Mucosa of descending colon (tissue), 3 donors: ENCODE results near the gene B4GALT1. TPM values are rescaled to one million over a fixed set of nuclear protein-coding genes. Genes with fewer than 3 reads are reported as not detected.

Experiments
- ATAC-seq: fragments of 200-7000 bp; cut with Tn5 transposase; one replicate; pipeline ENCODE4 v1.9.1; 2020; ENCODE audit warnings: mild to moderate bottlenecking, moderate library complexity
- DNase-seq, 3 donors: peaks; one replicate each; pipeline ENCODE4 v3.0.0-alpha.2; 2020
- H3K36me3 ChIP-seq: fragments of 200-600 bp; one replicate; pipeline ENCODE4 v1.8.0; 2021; ENCODE audit warnings: low read depth, mild to moderate bottlenecking
- H3K4me1 ChIP-seq: fragments of 200-600 bp; one replicate; pipeline ENCODE4 v1.8.0; 2021; ENCODE audit warnings: low read depth, mild to moderate bottlenecking
- H3K4me3 ChIP-seq: fragments of 200-600 bp; one replicate; pipeline ENCODE4 v1.8.0; 2021; ENCODE audit warnings: mild to moderate bottlenecking
- H3K9me3 ChIP-seq: fragments of 200-600 bp; one replicate; pipeline ENCODE4 v1.8.0; 2021; ENCODE audit warnings: mild to moderate bottlenecking
- CTCF ChIP-seq: fragments of 200-600 bp; IDR thresholded peaks from one replicate; pipeline ENCODE4 v1.8.0; 2022; ENCODE audit warnings: antibody characterized with exemption, mild to moderate bottlenecking
- intact Hi-C, 2 donors: fragments of 100-400 bp; cut with DNase I in 1 of 2; cut with micrococcal nuclease in 1 of 2; formaldehyde crosslinking; loops; one replicate each; pipeline versions ENCODE4 v1.11.0 to v1.11.1; 2022; cut with DNase I, micrococcal nuclease
- total RNA-seq, 3 donors: library from RNA; stranded (reverse); fragmentation: NEBNext Ultra II Directional in 2 of 3; extraction: Animal tissue kit (Norgen Biotek cat#: 25700) in 2 of 3; gene quantifications; one replicate each; pipeline versions ENCODE4 v1.2.1 to v1.2.4, GENCODE V29; 2021 to 2023
- donor health status: DM: no; HTN: no; CAD: no; lungs with moderate emphysema.
- donor health status: DM: no; HTN: no; CAD: no.
- donor health status: DM: no; HTN: yes; CAD: no.

B4GALT1 gene
- total RNA-seq, 3 donors from 2014 or later: 66.0 to 203 (median 103) TPM

DNA sequence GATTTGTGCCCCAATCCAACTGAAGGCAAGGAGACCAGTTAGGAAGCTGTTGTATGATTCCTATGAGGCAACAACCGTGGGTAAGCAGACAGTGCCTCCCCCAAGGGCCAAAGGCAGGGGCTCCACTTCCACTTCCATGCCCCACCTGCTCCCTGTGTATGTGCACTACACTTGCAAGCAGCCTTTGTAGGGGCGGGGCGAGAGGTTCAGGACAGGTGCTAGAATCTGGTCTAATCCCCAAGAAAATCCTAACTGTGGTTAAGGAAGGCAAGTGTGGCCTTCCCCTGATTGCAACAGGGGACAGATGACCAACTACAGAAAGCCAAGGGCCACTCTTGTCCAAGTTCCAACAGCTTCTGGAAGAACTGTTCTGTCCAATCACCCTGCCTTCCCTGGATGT, 41.7 kb downstream of the B4GALT1 start:
- no peak for ATAC-seq
- no peak overlapping the region for H3K4me3 ChIP-seq
- H3K4me1 ChIP-seq: peaks cover 33% of the 10 kb centered on the region
- no peaks in the 10 kb centered on the region for H3K9me3 ChIP-seq
- no peak for TF ChIP-seq CTCF
- intact Hi-C loops: no loop called here
- DNase-seq: no peak
- H3K36me3 ChIP-seq: no peaks in the 10 kb centered on the region

GRCh38 chr9:33124751-33125381, 42.3 kb downstream of the B4GALT1 start:
- no peak for TF ChIP-seq CTCF

GRCh38 chr9:33124046-33124445, 43.1 kb downstream of the B4GALT1 start:
- no peak for DNase-seq
- intact Hi-C loops: no loop called here

More at GRCh38 chr9:33124751-33125381, 42.3 kb downstream of the B4GALT1 start:
- H3K9me3 ChIP-seq: no peaks in the 10 kb centered on the region
- no peaks in the 10 kb centered on the region for H3K36me3 ChIP-seq
- intact Hi-C loops: no loop called here
- ATAC-seq: no peak
- no peak for DNase-seq
- no peak overlapping the region for H3K4me3 ChIP-seq
- H3K4me1 ChIP-seq: peaks cover 27% of the 10 kb centered on the region

DNA sequence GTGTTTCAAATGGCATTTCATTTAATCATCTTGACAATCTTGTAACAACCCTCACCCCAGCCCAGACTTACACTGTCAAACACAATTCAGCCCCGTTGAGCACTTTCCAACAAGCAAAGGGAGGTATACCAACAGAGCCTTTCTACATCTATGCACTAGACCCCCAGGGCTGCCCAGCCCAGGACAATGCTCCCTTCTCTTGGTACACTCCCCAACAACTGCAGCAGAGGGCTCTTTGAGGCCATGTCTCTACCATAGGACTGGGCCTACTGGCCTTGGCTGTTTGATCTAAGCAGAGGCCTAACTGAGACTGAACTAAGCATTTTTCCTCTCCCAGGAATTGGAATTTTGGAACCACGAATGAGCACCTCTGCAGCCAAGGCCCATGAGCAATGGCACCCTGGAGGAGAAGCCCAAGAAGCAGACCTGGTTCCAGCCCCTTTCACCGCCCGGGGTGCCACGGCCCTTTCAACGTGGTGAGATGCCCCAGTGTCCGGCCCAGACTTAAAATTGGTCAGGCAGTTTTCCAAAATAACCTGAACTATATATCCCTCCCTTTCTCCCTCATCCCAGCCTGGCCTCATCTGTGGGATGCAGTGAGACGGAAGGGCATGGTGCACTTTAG, 43.6 kb downstream of the B4GALT1 start:
- Histone ChIP-seq H3K4me1 (peaks cover 15% of the 10 kb centered on the region), H3K4me3 (no peak overlapping the region), H3K36me3 (no peaks in the 10 kb centered on the region), H3K9me3 (no peaks in the 10 kb centered on the region)
- no peak for DNase-seq
- intact Hi-C loops: no loop called here
- TF ChIP-seq CTCF: no peak
- ATAC-seq: no peak

More at GRCh38 chr9:33124046-33124445, 43.1 kb downstream of the B4GALT1 start:
- no peak for TF ChIP-seq CTCF
- Histone ChIP-seq H3K4me1 (peaks cover 19% of the 10 kb centered on the region), H3K9me3 (no peaks in the 10 kb centered on the region), H3K36me3 (no peaks in the 10 kb centered on the region), H3K4me3 (no peak overlapping the region)
- no peak for ATAC-seq

GRCh38 chr9:33120620-33121019, 46.5 kb downstream of the B4GALT1 start:
- Histone ChIP-seq H3K9me3 (no peaks in the 10 kb centered on the region), H3K4me3 (no peak overlapping the region), H3K36me3 (no peaks in the 10 kb centered on the region), H3K4me1 (peaks cover 2% of the 10 kb centered on the region)
- no peak for DNase-seq
- ATAC-seq: no peak
- TF ChIP-seq CTCF: no peak
- intact Hi-C loops: no loop called here
